Stimulated activated CD4-positive, alpha-beta T cell treated with anti-CD3 and anti-CD28 coated beads, TNF-alpha, amount 100 ng/mL, for 48 hours (primary cell): ENCODE data around the gene KCNJ6.

Experiments used
- DNase-seq, 3 donors: peaks; one replicate each; pipeline ENCODE4 v3.0.0-alpha.2; 2020; ENCODE audit warnings: low read depth in 3 of 3

Gene KCNJ6

GRCh38 chr21:37568415-37568814 is 347.8 kb downstream of the KCNJ6 start:
- no peak for DNase-seq

GRCh38 chr21:37566790-37567615 is 349.3 kb downstream of the KCNJ6 start:
- DNase-seq = no peak

GRCh38 chr21:37565530-37566223 is 350.6 kb downstream of the KCNJ6 start:
- no peak for DNase-seq

GRCh38 chr21:37564924-37565529 is 351.2 kb downstream of the KCNJ6 start:
- DNase-seq = peak in 1 of 3 donors; percentile 7

- peak; percentile 75 to 87 (median 82) for DNase-seq
Observed at GRCh38 chr21:37564341-37564923, 351.8 kb downstream of the KCNJ6 start.

GRCh38 chr21:37563641-37564340 is 352.5 kb downstream of the KCNJ6 start:
- DNase-seq = peak; percentile 77 to 89 (median 85)

GRCh38 chr21:37562920-37563640 is 353.2 kb downstream of the KCNJ6 start:
- DNase-seq = no peak

GRCh38 chr21:37561941-37562919 is 354.0 kb downstream of the KCNJ6 start:
- DNase-seq = no peak

- DNase-seq = no peak
Observed at GRCh38 chr21:37561506-37561905, 354.8 kb downstream of the KCNJ6 start.

- DNase-seq = no peak
Observed at GRCh38 chr21:37560385-37560784, 355.9 kb downstream of the KCNJ6 start.

GRCh38 chr21:37558676-37559211 is 357.5 kb downstream of the KCNJ6 start:
- DNase-seq = no peak
